Measurements from ENCODE around the gene FGF11. TPM values are rescaled to one million over a fixed set of nuclear protein-coding genes. Genes with fewer than 3 reads are reported as not detected.

FGF11 gene
- total and polyA plus RNA-seq, 2 of the 4 experiments (the other 2 are of a cell fraction), result 0.18 to 1.1 TPM

GRCh38 chr17:7408252-7408727 is 31.0 kb upstream of the FGF11 start:
- Histone ChIP-seq H4K20me1 (ENCODE audit: insufficient read depth, low read length) (peaks cover 7% of the 10 kb centered on the region), H3K27ac (ENCODE audit: insufficient read depth, low read length) (no peak overlapping the region), H4K8ac (ENCODE audit: low read depth in 2 of 2, low read length in 2 of 2) (no peak overlapping the region), H2BK5ac (ENCODE audit: low read depth, low read length, poor library complexity, severe bottlenecking) (no peak overlapping the region), H2AFZ (replicated peaks; ENCODE audit: low read length, poor library complexity) (no peak overlapping the region), H3K4me3 (ENCODE audit: insufficient read depth, low read depth, low read length) (no peak overlapping the region), H3K56ac (ENCODE audit: extremely low read depth, insufficient read depth, low read length) (no peak overlapping the region), H3K9ac (ENCODE audit: low read depth, low read length) (no peak overlapping the region), H4K5ac (ENCODE audit: low read depth, low read length) (no peak overlapping the region), H3K4me2 (ENCODE audit: low read depth, low read length) (no peak overlapping the region), H3K4ac (ENCODE audit: low read depth, low read length) (no peak overlapping the region), H3K23ac (ENCODE audit: low read depth, low read length) (no peak overlapping the region), H3K14ac (replicated peaks; ENCODE audit: low read depth, low read length) (no peak overlapping the region), H3K27me3 (ENCODE audit: control insufficient read depth, insufficient read depth, low read length) (no peaks in the 10 kb centered on the region), H3K18ac (ENCODE audit: low read depth, low read length) (no peak overlapping the region), H3K9me3 (ENCODE audit: control insufficient read depth, insufficient read depth, low read length) (no peaks in the 10 kb centered on the region), H3K4me1 (ENCODE audit: control insufficient read depth, insufficient read depth, low read length) (peaks cover 9% of the 10 kb centered on the region), H4K91ac (ENCODE audit: insufficient read depth, low read depth, low read length) (no peak overlapping the region), H2AK5ac (ENCODE audit: low read depth, low read length) (no peak overlapping the region), H3K9me1 (ENCODE audit: insufficient read depth, low read length) (peaks cover 4% of the 10 kb centered on the region; the same call in 1 of the 2 replicates), H2BK20ac (ENCODE audit: low read depth, low read length) (no peak overlapping the region), H2BK15ac (ENCODE audit: low read depth, low read length) (no peak overlapping the region), H3K36me3 (ENCODE audit: control insufficient read depth, insufficient read depth, low read length) (peaks cover 29% of the 10 kb centered on the region), H3K79me1 (ENCODE audit: low read depth in 1 of 2, low read length in 2 of 2) (peaks cover 1 to 36% of the 10 kb centered on the region in 2 experiments), H2AK9ac (replicated peaks; ENCODE audit: low read depth, low read length, poor library complexity) (no peak overlapping the region), H2BK120ac (ENCODE audit: low read depth, low read length) (no peak overlapping the region)
- no TSS peak for BruUV-seq (replicated peaks)
- TF ChIP-seq RAD21 (IDR thresholded peaks at IDR 0.05; ENCODE audit: low read length) (no peak), CTCF (conservative IDR thresholded peaks at IDR 0.05; ENCODE audit: low read depth, low read length) (no peak)
- intact Hi-C loops (cut with micrococcal nuclease) (no loop called here), dilution Hi-C loops (cut with HindIII; ENCODE audit: low sequenced_read_pairs, unreplicated experiment) (no loop called here), in situ Hi-C loops (cut with MboI; ENCODE audit: low sequenced_read_pairs) (no loop called here)
- ATAC-seq (ENCODE audit: low read depth) (no peak), DNase-seq (no peak)
- CTCF ChIA-PET, result no interaction called here
- 82% methylated on average over 47 of the region's 58 CpGs; no CpG with 5 or more reads in 1 of the 2 experiments for WGBS, 2 experiments (ENCODE audit: extremely low coverage in 2 of 2, insufficient read length in 1 of 2)
- POLR2A ChIA-PET (ENCODE audit: unreplicated experiment), result no interaction called here
